ENCODE data around the gene AP3S2.

Gene AP3S2

GRCh38 chr15:89814112-89814742 is 79.6 kb downstream of the AP3S2 start:
- DNase-seq (ENCODE audit: low spot score) = peak; percentile 59

DNA sequence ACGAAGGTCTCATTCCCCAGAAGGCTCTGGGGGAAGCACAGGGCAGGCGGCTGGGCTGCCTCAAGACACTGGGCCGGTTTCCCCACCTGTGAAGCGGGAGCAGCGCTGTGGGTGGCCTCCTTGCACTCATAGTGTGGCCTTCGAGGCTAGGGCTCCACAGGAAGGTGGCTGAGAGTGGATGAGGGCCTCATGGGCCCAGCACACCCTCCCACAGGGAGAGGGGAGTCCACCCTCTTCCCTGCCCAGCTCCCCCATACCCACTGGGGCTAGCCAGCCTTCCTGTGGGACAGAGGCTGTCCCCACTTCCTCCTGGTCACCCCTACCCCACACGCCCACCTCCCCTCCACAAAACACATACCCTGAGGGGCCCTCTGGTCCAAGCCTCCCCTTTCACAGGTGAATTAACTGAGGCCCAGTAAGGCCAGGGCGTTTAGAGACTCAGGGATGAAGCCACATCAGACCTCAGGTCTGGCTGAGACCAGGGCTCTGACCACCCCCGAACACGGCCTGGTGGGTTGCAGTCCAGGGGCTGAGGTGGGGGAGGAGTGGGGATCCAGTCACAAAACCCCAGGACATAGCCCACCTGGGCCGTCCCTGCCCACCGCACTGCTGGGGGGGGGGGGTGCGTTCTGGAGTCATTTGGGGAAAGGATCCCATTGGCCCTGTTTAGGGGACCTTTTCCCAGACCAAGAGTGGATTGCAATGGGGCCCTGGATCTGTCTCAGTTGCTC is 80.2 kb downstream of the AP3S2 start:
- peak; percentile 39 for DNase-seq (ENCODE audit: low spot score)

DNA sequence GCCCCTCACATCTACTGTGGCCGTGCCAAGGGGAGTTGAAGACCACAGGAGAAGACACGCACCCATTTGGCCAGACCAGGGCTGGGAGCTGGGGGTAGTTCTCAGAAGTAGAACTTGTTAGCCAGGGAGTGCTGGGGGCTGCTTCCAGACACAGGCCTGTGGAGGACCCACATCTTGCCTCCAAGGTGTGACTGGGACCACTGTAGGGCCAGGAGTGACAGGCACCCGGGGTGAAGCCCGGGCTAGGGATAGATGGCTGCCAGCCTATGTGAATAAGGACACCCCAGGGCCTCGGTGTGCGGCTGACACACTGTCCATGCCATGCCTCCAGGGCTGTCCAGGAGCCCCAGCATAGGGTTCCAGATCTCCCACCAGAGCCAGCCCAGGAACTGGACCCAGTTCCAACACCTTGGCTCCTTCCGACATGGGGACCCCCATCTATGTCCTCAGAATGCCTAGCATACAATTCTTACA is 80.9 kb downstream of the AP3S2 start:
- DNase-seq (ENCODE audit: low spot score) = peak; percentile 14

DNA sequence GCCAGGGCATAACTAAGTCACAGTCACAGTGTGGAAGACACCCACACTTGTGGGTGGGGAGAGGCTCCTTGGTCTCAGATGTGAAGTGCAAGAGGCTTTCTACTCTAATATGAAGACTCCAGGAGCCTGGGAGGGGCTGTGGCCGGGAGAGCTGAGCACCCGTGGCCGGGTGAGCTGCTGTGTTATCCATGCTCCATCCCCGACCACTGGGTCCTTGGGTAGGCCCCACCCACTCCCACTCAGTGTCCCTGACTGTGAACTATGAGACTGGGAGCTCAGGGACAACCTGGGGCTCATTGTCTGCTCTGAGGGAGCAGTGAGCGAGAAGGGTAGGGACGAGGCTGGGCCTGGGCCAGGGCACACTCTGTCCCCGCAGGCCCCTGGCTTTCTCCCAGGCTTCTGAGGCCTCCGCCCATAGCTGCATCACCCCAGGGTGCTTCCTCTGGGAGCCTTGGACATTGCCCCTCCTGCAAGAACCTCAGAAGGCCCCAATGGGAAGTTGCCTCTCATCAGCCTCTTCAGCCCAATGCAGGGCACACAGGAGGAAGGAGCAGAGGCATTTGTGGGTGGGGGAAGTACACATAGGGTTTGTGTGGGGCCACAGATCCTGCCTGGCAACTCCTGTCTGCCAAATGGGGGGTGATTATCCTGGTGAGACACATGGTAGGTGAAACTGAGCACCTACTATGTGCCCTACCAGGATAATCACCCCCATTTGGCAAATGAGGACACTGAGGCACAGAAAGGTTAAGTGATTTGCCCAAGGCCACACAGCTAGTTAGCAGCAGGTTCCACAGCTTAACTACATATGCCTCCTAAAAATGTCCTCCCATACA is 81.6 kb downstream of the AP3S2 start:
- peak; percentile 58 for DNase-seq (ENCODE audit: low spot score)

DNA sequence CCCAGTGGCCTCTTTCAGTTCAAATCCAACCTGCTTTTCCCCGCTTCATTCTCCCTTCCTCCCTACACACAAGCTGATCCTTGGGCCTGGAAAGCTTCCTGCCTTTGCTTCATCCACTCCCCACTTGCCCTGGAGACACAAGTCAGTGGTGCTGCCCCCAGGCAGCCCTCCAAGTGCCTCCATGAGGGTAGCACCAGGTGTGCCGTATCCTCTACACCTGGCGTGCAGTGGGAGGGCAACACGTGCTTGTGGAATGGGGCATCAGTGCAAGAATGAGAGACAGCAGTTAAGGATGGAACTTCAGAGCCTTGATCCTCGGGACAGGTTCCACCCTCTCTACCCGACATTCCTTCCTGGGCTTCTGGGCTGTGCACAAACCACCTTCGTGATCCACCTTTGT is 83.0 kb downstream of the AP3S2 start:
- DNase-seq (ENCODE audit: low spot score) = no peak

DNA sequence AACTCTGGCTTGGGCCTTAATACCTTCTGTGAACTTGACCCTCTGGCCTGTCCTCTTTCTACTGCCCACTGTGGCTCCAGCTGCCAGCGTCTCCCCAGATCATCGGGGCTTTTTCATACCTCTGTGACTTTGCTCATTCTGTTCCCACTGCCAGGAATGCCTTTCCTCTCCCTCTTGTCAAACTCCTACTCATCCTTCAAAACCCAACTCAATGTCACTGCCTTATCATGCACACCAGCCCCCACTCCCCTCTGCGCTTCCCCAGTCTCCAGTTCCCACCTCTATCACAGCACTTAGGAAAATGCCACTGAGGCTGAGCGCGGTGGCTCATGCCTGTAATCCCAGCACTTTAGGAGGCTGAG is 84.0 kb downstream of the AP3S2 start:
- peak; percentile 10 for DNase-seq (ENCODE audit: low spot score)

- peak; percentile 54 for DNase-seq (ENCODE audit: low spot score)
These were observed 84.6 kb downstream of the AP3S2 start for GRCh38 chr15:89809093-89809786.

DNA sequence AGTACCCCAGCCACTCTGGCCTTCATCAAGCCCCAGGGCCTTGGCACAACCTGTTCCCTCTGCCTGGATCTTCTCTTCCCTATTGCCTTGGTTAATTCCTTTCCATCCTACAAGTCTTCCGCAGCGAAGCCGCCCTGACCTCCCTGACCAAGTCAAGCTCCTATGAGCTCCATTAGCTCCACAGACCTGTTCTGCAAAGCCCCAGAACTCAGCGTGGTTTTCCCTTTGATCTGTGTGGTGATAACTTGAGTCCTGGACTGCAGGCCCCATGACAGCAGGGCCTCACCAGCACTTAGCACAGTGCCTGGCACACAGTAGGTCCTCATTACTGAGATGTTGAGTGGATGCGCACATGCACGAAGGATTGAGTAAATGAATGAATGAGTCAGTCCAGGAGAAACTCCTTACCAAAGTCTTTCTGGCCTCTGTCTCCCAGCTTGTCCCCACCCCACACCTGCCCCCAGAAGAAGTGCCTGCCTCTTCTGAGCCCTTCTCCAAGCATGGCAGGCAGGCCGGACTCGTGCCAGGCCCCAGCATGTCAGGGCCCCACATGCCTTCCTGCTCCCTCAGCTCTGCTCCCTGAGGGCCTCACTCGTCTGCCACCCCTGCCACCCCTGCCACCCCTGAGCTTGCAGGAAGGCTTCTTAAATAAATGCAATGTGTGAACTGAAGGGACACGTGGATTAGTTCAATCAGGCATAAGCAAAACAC is 85.5 kb downstream of the AP3S2 start:
- no peak for DNase-seq (ENCODE audit: low spot score)

DNA sequence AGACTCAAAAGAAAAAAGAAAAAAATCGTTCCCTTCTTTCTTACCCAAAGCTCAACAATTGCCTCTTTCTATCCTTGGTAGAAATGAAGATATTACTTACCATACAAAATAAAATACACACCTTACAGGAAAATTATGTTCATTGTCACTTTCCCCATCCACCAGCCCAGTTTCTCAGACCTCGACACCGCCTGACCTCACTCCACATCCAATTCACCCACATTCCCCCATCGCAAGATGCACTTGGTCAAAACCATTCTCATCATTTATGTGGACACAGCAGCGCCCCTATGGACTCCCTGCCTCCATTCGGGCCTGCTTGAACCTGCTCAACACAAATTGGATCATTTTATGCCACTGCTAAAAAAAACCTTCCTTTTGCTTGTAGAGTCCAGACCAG is 86.1 kb downstream of the AP3S2 start:
- no peak for DNase-seq (ENCODE audit: low spot score)

- DNase-seq (ENCODE audit: low spot score) = peak; percentile 92
These were observed 86.9 kb downstream of the AP3S2 start for GRCh38 chr15:89806559-89807550.

GRCh38 chr15:89806210-89806558 is 87.6 kb downstream of the AP3S2 start:
- no peak for DNase-seq (ENCODE audit: low spot score)

DNA sequence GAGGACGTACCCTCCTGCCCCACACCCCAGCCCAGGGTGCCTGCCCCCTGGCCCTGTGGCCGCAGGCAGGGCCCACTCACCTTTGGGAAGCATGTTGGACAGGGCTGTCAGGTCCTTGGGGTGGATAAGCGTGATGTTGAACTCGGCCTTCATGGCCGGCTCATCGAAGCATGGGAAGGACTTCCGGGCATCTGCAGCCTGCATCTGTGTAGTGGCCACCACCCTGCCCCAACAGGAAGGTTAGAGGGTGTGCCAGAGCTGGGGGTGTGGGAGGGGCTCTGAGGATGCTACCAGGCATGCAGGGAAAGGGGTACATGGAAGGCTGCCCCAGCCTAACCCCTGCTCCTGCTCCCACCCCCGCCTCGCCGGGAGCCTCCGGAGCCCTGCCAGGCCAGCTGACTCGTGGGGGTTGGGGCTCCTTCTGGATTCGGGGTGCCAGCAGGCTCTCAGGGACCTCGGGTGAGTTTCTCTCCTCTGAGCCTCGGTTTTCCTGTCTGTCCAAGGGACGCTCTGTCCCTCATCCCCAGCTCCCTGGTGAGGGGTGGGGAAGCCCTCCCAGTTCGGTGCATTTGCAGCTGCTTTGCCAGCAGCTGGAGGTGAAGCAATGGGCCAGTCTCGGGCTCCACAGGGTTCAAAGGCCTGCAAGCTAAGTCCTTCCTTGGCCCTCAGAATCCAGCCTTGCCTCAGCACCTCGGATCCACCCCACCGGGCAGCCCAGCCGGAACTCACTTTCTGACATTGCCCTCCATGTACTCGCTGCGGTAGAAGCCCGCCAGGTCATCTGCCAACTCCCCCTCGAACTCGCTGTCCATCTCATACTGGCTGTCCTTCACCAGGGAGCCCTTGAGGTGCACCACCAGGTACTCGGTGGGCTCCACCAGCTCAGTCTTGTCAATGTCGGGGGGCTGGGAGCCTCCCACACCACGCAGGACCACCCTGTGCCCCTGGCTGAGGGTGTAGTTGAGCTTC is 88.3 kb downstream of the AP3S2 start:
- DNase-seq (ENCODE audit: low spot score) = no peak

GRCh38 chr15:89803941-89804800 is 89.6 kb downstream of the AP3S2 start:
- DNase-seq (ENCODE audit: low spot score) = no peak

DNA sequence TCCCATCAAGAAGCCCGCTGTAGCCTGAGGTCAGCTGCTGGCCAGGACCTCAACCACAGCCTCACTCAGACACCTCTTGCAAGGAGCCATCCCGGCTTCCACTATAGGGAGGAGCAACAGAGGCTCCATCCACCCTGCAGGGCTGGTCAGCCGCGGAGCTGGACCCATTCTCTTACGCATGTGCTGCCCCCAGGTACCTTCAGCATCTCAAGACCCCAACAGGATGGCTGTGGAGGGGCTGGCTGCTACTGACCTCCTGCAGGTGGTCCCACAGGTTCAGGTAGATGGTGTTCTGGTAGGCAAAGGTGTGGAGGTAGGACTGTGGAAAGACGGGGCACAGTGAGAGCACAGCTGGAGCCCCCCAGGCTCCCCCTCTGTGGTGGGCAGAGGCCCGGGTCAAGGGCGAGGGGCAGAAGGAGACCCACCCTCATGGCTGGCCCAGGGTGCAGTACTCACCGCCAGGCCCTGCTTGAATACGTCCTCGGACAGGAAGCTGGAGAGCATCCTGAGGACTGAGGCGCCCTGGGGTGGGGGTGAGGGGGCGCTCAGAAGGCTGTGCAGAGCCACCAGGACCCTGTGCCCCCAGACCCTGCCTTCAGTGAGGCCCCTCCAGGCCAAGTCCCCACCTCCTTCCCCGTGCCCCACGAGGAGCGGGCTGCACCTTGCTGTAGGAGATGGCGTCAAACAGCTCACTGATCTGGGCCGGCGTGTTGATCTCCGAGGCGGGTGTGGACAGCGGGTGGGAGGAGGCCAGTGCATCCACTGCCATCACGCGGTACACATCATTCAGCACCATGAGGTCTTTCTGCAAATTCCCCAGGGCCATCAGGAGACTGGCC is 90.6 kb downstream of the AP3S2 start:
- DNase-seq (ENCODE audit: low spot score) = no peak

DNA sequence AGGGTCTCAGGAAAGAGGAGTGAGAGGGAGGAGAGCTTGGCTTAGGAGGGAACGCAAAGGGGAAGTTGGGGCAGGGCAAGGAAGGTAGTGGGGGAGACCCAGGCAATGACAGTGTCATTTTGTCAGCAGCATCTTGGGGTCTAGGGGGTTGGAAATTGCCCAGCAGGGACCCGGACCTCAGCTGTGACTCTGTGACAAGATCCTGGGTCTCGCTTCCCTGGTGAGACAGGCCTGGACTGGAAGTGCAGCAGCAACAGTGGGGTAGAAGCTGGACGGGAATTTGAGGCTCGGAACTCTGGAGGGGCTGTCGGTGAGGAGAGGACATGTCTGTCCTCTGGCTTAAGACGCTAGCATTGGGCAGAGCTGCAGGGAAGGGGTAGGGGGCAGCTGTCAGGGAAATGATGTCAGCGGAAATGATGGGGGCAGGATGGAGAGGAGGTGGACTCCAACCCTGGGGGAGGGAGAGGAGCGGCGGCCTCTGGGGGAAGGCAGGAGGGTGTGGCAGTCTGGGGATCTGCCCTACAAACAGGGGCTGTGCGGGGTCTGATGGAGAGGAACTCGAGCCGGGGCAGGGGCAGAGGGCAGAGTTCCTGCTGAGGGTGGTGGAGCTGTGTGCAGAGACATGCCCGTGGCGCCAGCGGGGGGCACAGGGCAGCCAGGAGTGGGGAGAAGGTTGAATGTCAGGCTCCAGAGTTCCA is 91.4 kb downstream of the AP3S2 start:
- no peak for DNase-seq (ENCODE audit: low spot score)

DNA sequence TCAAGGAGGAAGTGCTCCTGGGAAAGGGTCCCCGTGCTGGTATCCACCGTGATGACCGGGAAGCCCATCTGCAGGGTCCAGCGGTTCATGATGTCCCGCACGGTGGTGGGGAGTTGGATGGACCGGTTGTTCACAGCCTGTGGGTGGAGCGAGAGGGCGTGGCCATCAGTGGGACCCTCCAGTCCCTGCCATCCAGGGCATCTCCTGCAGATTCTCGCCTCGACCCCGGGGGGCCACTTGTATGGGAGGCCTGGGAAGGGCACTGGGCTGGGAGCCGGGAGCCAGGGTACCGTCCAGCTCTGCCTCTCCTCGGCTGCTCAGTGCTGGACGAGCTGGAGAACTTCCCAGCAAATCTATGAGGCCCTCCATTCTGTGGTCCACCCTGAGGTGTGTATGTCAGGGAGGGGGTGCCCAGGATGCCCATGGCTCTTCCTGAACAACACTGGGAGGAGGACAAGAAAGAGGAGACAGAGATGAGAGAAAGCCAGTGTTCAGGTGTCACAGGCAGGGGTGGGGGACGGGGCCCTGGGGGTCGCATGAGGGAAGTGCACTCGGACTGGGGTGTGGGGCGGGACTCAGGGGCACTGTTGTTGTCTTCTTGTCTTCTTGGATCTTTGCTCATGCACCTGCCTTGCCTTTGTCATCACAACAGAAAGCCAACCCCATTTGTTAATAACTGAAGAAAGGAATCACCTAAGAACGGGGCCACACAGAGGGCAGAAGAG is 92.2 kb downstream of the AP3S2 start:
- no peak for DNase-seq (ENCODE audit: low spot score)

All from HuH-7.5 (cell line).